HG02763 (cell line): ENCODE data around the gene NRGN.

ENCODE experiments used
- ATAC-seq: cut with Tn5 transposase; IDR thresholded peaks from one replicate; pipeline ENCODE4 v1.9.1; 2021; ENCODE audit warnings: mild to moderate bottlenecking, moderate library complexity; ENCODE audit not compliant: unreplicated experiment

The NRGN gene

GRCh38 chr11:124778281-124778680, 38.5 kb downstream of the NRGN start:
- no peak for ATAC-seq

GRCh38 chr11:124779568-124779967, 39.8 kb downstream of the NRGN start:
- no peak for ATAC-seq

DNA sequence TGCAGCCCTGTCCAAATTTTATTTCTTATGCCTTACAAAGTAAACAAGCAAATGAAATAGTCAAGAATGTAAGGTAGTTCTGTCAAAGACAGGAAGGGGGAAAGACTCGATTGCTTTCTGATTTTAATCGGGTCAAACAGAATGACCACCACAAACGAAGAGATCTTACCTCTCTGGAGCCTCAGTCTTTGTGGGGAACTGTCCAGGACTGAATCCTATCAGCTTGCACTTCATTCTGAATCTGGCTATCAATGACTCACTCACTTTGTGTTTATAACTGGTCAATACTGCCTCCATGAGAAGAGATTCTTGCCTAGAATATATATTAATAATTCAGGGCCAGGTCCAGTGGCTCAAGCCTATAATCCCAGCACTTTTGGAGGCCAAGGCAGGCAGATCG, 43.3 kb downstream of the NRGN start:
- ATAC-seq, result no peak

DNA sequence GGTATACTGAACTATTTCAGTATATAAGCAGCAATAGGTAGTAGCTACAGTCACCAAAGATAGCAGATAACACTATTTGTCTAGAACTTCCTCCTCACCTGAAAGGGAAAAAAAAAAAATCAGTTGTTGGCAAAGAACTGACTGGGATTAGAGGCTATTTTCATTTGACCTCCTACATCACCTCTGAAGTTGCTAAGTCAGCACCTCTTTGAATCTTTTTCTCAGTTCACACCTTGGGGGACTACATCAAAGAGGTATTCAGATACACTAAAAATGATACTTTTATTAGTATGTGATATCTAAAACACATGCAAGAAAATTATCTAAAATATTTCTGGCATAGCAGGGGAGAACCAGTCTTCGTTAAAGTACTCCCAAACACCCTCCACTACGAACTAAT, 44.3 kb downstream of the NRGN start:
- no peak for ATAC-seq

GRCh38 chr11:124788521-124788920, 48.8 kb downstream of the NRGN start:
- no peak for ATAC-seq

GRCh38 chr11:124791626-124792341, 52.0 kb downstream of the NRGN start:
- ATAC-seq, result no peak

DNA sequence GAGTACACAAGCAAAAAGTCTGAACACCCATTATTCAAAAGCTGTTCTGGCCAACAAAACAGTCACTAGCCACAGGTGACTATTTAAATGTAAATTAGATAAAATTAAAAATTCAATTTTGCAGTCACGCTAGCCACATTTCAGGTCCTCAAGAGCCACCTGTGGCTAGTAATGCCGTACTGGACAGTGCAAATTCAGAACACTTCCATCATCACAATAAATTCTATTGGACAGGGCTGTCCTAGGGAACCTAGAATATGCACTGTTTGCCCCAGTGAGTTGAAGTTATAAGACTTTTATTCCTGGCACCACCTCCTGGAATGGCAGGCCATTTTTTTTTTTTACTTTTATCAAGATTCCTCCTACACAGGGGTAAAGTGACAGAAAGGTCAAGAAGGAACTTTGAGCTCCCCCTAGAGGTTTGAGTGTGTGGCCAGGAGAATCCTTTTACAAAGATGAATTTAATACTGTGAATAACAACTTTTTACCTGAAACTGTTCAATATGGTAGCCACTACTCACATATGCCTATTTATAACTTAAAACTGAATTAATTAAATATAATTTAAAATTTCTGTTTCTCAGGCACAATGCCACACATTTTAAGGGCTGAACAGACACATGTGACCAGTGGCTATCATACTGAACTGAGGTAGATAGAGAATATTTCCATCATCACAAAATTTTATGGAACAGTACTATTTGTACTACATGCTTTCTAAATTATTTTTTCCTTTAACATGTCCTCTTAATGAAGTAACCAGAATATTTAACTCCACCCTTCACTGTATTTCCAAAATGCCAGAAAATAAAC, 53.9 kb downstream of the NRGN start:
- ATAC-seq, result peak; percentile 43

- no peak for ATAC-seq
Observed at GRCh38 chr11:124796312-124796711, 56.6 kb downstream of the NRGN start.
